Fibroblast of mammary gland (primary cell): ENCODE results near the gene HMX1.

Experiments used
- DNase-seq: peaks from one replicate; pipeline ENCODE4 v3.0.0-alpha.2; 2010; ENCODE audit warnings: low read depth
- H3K4me3 ChIP-seq: 2 replicates; pipeline ENCODE4 v1.5.1; 2011; ENCODE audit warnings: low read depth, mild to moderate bottlenecking, low read length, moderate library complexity; ENCODE audit not compliant: control insufficient read depth
- TF ChIP-seq, protein P1 (sequence below): conservative IDR thresholded peaks from 2 replicates; pipeline ENCODE4 v1.5.1; 2011; ENCODE audit warnings: low read depth, low read length, inconsistent platforms; ENCODE audit not compliant: control insufficient read depth, insufficient read depth

Gene HMX1

GRCh38 chr4:8840006-8840793 lies 31.4 kb downstream of the HMX1 start:
- TF ChIP-seq, protein P1, sequence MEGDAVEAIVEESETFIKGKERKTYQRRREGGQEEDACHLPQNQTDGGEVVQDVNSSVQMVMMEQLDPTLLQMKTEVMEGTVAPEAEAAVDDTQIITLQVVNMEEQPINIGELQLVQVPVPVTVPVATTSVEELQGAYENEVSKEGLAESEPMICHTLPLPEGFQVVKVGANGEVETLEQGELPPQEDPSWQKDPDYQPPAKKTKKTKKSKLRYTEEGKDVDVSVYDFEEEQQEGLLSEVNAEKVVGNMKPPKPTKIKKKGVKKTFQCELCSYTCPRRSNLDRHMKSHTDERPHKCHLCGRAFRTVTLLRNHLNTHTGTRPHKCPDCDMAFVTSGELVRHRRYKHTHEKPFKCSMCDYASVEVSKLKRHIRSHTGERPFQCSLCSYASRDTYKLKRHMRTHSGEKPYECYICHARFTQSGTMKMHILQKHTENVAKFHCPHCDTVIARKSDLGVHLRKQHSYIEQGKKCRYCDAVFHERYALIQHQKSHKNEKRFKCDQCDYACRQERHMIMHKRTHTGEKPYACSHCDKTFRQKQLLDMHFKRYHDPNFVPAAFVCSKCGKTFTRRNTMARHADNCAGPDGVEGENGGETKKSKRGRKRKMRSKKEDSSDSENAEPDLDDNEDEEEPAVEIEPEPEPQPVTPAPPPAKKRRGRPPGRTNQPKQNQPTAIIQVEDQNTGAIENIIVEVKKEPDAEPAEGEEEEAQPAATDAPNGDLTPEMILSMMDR, result no peak
- no peak for DNase-seq
- H3K4me3 ChIP-seq, result no peak overlapping the region

DNA sequence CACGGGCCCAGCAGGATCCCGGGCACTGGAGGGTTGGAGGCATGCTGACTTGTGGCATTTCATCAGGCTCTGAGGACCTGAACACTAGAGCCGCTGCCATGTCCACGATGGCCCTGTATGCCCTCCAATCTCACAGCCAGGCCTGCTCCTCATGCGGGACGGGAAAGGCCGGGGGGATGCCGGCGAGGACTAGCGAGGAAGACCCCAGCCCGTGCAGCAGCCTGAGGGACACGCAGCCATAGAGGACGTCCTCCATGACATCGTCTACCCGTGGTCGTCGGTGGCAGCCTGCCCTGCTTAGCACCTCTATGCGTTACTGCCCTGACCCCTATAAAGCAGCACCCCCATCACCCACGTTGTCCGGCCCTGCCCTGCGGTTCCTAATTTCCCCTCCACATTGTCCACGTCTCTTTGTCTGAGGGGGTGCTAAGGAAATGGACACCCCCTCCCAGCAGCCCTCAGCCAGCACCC lies 32.6 kb downstream of the HMX1 start:
- DNase-seq, result no peak
- TF ChIP-seq, protein P1, result no peak
- H3K4me3 ChIP-seq, result no peak overlapping the region

DNA sequence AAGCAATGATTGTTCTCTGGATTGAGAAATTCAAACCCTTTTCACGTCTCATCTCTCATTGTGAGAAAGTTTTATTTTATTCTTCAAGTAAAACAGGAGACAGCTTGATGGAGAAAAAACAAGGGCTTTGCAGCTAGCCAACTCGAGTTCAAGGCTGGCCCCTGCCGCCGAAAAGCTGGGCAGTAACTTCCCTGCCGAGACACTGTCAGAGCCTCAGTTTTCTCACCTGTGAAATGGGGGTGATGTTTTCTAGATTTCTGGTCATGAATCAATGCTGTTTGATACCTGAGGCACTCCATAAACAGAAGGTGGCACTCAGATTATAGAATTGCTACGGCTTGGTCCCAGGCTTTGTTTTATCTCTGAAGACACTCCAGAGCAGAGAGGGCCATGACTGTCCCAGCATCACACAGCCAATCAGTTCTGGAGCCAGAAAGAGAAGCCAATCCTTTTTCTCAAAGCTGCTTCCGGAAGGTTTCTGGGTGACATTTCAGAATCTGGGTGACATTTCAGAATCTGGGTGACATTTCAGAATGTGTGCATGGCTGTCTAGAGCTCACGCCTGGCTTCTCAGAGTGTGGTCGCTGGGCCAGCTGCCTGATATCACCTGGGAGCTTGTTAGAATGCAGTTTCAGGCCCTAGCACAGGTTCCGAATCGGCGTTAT lies 33.2 kb downstream of the HMX1 start:
- TF ChIP-seq, protein P1, result no peak
- no peak for DNase-seq
- H3K4me3 ChIP-seq, result no peak overlapping the region

DNA sequence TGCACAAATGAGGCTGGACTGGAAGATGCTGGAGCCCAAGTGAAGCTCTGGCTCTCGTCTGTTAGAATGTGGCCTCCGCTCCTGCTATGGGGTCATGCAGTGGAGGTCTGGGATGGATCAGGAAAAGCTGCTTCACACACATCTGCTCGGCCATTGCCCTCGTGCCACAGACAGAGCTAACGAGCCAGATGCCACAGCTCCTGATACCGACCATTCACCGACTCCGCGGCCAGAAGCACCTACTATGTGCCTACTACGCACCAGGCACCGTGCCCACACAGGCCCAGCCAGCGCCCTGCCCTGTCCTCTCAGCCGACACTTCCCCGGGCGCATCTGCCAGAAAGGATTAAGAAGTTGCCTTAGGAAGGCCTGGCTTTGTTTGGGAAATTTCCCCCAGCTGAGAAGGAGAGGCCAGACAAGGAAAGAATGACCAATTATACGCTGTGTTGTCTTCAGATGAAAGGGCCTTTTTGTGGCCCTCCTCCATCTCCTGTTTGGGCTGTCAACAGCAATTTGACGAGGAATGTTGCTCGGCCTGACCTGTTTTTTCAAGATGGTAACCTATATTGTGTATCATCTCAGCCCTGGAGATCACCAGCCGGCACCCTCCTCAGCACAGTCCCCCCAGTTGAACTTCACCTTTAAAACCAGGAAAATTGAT lies 34.3 kb downstream of the HMX1 start:
- TF ChIP-seq, protein P1, result no peak
- no peak overlapping the region for H3K4me3 ChIP-seq
- DNase-seq, result no peak

DNA sequence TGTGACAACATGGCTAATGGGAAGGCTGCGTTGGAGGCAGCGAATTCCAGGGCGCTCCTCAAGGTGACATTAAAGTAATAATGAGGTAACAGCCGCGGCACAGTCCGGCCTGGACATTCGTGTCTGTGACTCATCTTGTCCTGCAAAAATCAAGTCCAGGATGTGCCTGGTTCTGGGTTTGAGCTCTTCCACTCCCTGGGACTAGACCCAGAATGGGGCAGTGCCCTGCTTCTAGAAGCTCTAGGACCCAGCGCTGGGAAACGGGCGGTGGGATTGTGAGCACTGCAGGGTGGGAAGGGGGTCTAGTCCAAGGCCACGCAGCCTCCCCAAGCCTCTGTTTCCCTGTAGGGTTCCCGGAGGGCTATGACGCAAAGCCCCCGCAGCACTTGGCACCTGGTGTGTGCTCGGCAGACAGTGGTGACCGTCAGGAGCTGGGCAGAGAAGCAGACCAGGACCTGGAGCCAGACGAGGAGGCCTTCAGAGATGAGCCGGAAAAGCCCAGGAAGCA lies 34.9 kb downstream of the HMX1 start:
- TF ChIP-seq, protein P1, result no peak
- H3K4me3 ChIP-seq, result no peak overlapping the region
- no peak for DNase-seq

- TF ChIP-seq, protein P1, result no peak
- H3K4me3 ChIP-seq, result no peak overlapping the region
- DNase-seq, result no peak
These were observed 35.9 kb downstream of the HMX1 start for GRCh38 chr4:8835521-8836365.
